SK-N-SH treated with all-trans-retinoic acid at 6 μM for 48 hours (cell line): Measurements from ENCODE around the gene NIT2.
"Not testable (repeated sequence)": the region's sequence is repeated elsewhere in the genome, so short reads cannot be mapped to it uniquely, and the experiment has no call there.

Experiments
- ATAC-seq: fragments of 200-7000 bp; cut with Tn5 transposase; 3 replicates; pipeline ENCODE4 v1.9.1; 2020; ENCODE audit warnings: mild to moderate bottlenecking, moderate library complexity
- BACH2 ChIP-seq: fragments of 250-450 bp; sonication (Bioruptor Pico); IDR thresholded peaks from 2 replicates; pipeline ENCODE4 v1.9.0; 2021; ENCODE audit warnings: mild to moderate bottlenecking, borderline replicate concordance
- CREB5 ChIP-seq: fragments of 250-450 bp; sonication (Bioruptor Pico); IDR thresholded peaks from 2 replicates; pipeline ENCODE4 v1.5.1; 2020; ENCODE audit warnings: low read depth, mild to moderate bottlenecking, moderate library complexity
- ESRRG ChIP-seq: fragments of 250-450 bp; sonication (Bioruptor Pico); IDR thresholded peaks from 2 replicates; pipeline ENCODE4 v1.6.1; 2021; ENCODE audit warnings: mild to moderate bottlenecking
- GLIS3 ChIP-seq: fragments of 250-450 bp; sonication (Bioruptor Pico); IDR thresholded peaks from 2 replicates; pipeline ENCODE4 v1.5.0; 2020; ENCODE audit warnings: mild to moderate bottlenecking, moderate library complexity
- ISL1 ChIP-seq: fragments of 250-450 bp; sonication (Bioruptor Pico); IDR thresholded peaks from 2 replicates; pipeline ENCODE4 v2.1.2; 2022; ENCODE audit warnings: mild to moderate bottlenecking, moderate library complexity
- OSR1 ChIP-seq: fragments of 250-450 bp; sonication (Bioruptor Pico); IDR thresholded peaks from 2 replicates; pipeline ENCODE4 v1.8.0; 2022; ENCODE audit warnings: moderate library complexity, mild to moderate bottlenecking, inconsistent platforms
- PATZ1 ChIP-seq: fragments of 250-450 bp; sonication (Bioruptor Pico); IDR thresholded peaks from 2 replicates; pipeline ENCODE4 v1.8.0; 2020; ENCODE audit warnings: mild to moderate bottlenecking, moderate library complexity, borderline replicate concordance
- PPARA ChIP-seq: fragments of 250-450 bp; sonication (Bioruptor Pico); IDR thresholded peaks from 2 replicates; pipeline ENCODE4 v1.5.0; 2020; ENCODE audit warnings: mild to moderate bottlenecking, borderline replicate concordance
- RARB ChIP-seq: fragments of 250-450 bp; sonication (Bioruptor Pico); IDR thresholded peaks from 2 replicates; pipeline ENCODE4 v1.8.0; 2021; ENCODE audit warnings: mild to moderate bottlenecking, moderate library complexity
- TCF4 ChIP-seq: fragments of 250-450 bp; sonication (Bioruptor Pico); IDR thresholded peaks from 2 replicates; pipeline ENCODE4 v1.8.0; 2021; ENCODE audit warnings: mild to moderate bottlenecking, moderate library complexity, borderline replicate concordance
- ZC3H10 ChIP-seq: fragments of 250-450 bp; sonication (Bioruptor Pico); IDR thresholded peaks from 2 replicates; pipeline ENCODE4 v1.5.1; 2021; ENCODE audit warnings: mild to moderate bottlenecking, moderate library complexity
- ZFP3 ChIP-seq: fragments of 250-450 bp; sonication (Bioruptor Pico); IDR thresholded peaks from 2 replicates; pipeline ENCODE4 v1.5.0; 2020; ENCODE audit warnings: mild to moderate bottlenecking, moderate library complexity
- ZFP30 ChIP-seq: fragments of 450-650 bp; formaldehyde crosslinking; IDR thresholded peaks from 2 replicates; pipeline ENCODE4 v1.5.0; 2022; ENCODE audit warnings: mild to moderate bottlenecking, moderate library complexity
- TF ChIP-seq, protein P1 (sequence below): fragments of 250-450 bp; sonication (Bioruptor Pico); IDR thresholded peaks from 2 replicates; pipeline ENCODE4 v1.8.0; 2021; ENCODE audit warnings: low read depth, mild to moderate bottlenecking, moderate library complexity, borderline replicate concordance
- TF ChIP-seq, protein P2 (sequence below): fragments of 250-450 bp; sonication (Bioruptor Pico); IDR thresholded peaks from 2 replicates; pipeline ENCODE4 v1.5.0; 2020; ENCODE audit warnings: mild to moderate bottlenecking, moderate library complexity
- TF ChIP-seq, protein P3 (sequence below): fragments of 250-450 bp; sonication (Bioruptor Pico); IDR thresholded peaks from 2 replicates; pipeline ENCODE4 v1.5.1; 2021; ENCODE audit warnings: mild to moderate bottlenecking, moderate library complexity

NIT2 gene

DNA sequence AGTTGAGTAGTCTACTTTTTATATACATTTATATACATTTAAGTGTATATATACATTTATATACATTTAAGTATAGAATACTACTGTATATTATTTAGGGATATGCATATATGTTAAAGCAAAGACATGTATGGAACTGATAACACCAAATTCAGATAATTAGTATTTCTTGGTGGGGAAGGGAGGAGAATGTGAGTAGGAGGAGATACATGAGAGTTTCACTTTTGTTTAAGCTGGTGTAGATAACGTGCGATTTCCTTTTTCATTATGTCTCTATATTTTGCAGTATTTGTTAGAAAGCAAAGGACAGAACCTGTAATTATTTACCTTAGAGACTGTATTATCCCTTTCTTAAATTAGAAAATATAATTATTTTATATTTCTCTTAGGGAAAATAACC is 16.6 kb upstream of the NIT2 start:
- ATAC-seq, result no peak

DNA sequence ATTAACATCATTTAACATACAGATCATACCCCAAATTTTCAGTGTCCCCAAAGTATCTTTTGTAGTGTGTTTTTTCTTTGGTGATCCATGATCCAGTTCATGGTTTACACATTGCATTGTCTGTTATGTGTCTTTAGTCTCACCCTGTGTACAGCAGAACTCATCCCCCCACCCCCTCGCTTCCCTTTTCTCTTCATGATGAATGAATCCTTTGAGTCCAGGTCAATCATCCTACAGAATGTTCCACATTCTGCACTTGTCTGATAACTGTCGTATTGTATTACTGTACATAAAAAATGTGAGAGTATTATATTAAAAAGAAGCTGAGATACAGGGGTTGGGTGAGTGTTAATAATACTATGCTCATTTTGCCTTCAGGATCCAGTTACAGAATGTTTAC is 14.6 kb upstream of the NIT2 start:
- ATAC-seq, result no peak
- TF ChIP-seq RARB (CRISPR knock-in tag) (no peak), ZFP3 (CRISPR knock-in tag) (no peak), BACH2 (no peak), GLIS3 (CRISPR knock-in tag) (no peak)
- TF ChIP-seq, protein P1, sequence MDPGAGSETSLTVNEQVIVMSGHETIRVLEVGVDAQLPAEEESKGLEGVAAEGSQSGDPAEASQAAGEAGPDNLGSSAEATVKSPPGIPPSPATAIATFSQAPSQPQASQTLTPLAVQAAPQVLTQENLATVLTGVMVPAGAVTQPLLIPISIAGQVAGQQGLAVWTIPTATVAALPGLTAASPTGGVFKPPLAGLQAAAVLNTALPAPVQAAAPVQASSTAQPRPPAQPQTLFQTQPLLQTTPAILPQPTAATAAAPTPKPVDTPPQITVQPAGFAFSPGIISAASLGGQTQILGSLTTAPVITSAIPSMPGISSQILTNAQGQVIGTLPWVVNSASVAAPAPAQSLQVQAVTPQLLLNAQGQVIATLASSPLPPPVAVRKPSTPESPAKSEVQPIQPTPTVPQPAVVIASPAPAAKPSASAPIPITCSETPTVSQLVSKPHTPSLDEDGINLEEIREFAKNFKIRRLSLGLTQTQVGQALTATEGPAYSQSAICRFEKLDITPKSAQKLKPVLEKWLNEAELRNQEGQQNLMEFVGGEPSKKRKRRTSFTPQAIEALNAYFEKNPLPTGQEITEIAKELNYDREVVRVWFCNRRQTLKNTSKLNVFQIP (CRISPR knock-in tag), result no peak
- TF ChIP-seq, protein P2, sequence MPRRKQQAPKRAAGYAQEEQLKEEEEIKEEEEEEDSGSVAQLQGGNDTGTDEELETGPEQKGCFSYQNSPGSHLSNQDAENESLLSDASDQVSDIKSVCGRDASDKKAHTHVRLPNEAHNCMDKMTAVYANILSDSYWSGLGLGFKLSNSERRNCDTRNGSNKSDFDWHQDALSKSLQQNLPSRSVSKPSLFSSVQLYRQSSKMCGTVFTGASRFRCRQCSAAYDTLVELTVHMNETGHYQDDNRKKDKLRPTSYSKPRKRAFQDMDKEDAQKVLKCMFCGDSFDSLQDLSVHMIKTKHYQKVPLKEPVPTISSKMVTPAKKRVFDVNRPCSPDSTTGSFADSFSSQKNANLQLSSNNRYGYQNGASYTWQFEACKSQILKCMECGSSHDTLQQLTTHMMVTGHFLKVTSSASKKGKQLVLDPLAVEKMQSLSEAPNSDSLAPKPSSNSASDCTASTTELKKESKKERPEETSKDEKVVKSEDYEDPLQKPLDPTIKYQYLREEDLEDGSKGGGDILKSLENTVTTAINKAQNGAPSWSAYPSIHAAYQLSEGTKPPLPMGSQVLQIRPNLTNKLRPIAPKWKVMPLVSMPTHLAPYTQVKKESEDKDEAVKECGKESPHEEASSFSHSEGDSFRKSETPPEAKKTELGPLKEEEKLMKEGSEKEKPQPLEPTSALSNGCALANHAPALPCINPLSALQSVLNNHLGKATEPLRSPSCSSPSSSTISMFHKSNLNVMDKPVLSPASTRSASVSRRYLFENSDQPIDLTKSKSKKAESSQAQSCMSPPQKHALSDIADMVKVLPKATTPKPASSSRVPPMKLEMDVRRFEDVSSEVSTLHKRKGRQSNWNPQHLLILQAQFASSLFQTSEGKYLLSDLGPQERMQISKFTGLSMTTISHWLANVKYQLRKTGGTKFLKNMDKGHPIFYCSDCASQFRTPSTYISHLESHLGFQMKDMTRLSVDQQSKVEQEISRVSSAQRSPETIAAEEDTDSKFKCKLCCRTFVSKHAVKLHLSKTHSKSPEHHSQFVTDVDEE, result no peak
- TF ChIP-seq, protein P3, sequence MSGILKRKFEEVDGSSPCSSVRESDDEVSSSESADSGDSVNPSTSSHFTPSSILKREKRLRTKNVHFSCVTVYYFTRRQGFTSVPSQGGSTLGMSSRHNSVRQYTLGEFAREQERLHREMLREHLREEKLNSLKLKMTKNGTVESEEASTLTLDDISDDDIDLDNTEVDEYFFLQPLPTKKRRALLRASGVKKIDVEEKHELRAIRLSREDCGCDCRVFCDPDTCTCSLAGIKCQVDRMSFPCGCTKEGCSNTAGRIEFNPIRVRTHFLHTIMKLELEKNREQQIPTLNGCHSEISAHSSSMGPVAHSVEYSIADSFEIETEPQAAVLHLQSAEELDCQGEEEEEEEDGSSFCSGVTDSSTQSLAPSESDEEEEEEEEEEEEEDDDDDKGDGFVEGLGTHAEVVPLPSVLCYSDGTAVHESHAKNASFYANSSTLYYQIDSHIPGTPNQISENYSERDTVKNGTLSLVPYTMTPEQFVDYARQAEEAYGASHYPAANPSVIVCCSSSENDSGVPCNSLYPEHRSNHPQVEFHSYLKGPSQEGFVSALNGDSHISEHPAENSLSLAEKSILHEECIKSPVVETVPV, result no peak

More for the DNA sequence above, 16.6 kb upstream of the NIT2 start:
- TF ChIP-seq BACH2, result no peak

GRCh38 chr3:100324044-100324443 is 10.5 kb upstream of the NIT2 start:
- TF ChIP-seq ESRRG (CRISPR knock-in tag) (no peak), RARB (CRISPR knock-in tag) (no peak), PPARA (CRISPR knock-in tag) (no peak), OSR1 (CRISPR knock-in tag) (no peak), ZFP30 (no peak)
- TF ChIP-seq, protein P3, result no peak
- ATAC-seq, result no peak

GRCh38 chr3:100325827-100326226 is 8.7 kb upstream of the NIT2 start:
- TF ChIP-seq GLIS3 (CRISPR knock-in tag) (no peak), ZC3H10 (CRISPR knock-in tag) (no peak), OSR1 (CRISPR knock-in tag) (no peak), TCF4 (no peak), BACH2 (no peak), ISL1 (CRISPR knock-in tag) (no peak), CREB5 (no peak), PATZ1 (CRISPR knock-in tag) (no peak)
- TF ChIP-seq, protein P1 (CRISPR knock-in tag), result no peak
- TF ChIP-seq, protein P2, result no peak
- TF ChIP-seq, protein P3, result no peak
- TF ChIP-seq, all 23 proteins: peak for 0
- ATAC-seq, result no peak

- ATAC-seq, result not testable (repeated sequence)
Measured at GRCh38 chr3:100327377-100327776, 7.2 kb upstream of the NIT2 start.
